Embryonic facial prominence (tissue), 1 donor: ENCODE results near the gene DOK7.
"Not testable (repeated sequence)": the region's sequence is repeated elsewhere in the genome, so short reads cannot be mapped to it uniquely, and the experiment has no call there.

Experiments
- DNase-seq: peaks from one replicate; pipeline ENCODE4 v3.0.0-alpha.2; 2016; ENCODE audit errors: extremely low spot score

The DOK7 gene

DNA sequence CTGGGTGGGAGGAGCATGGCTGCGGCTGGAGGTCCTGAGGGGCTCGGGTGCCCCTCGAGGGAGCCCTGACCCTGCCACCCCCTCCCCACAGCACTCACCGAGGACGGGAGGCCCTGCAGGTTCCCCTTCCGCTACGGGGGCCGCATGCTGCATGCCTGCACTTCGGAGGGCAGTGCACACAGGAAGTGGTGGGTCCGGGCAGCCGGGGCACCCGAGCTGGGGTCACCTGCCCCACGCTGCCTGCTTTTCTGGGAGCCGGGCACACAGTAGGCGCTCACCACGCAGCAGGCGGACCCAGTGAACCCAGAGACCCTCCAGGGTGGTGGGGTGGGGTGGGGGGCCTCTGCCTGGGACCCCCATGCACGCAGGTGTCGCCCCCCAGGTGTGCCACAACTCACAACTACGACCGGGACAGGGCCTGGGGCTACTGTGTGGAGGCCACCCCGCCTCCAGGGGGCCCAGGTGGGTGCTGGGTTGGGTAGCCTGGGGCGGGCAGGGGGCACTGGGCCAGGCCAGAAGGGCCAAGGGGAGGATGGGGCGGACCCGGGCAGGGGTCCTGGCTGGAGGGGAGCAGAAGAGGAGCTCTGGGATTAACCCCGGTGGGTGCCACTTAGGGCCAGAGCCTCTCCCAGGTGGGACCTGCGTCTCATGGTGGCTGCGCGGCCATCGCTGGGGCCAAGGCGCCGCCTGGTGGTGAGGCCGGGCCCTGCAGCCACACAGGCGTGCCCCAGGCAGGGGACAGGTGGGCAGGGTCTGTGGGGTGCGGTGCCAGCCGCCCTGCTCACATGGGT is 20.0 kb upstream of the DOK7 start:
- DNase-seq = no peak

DNA sequence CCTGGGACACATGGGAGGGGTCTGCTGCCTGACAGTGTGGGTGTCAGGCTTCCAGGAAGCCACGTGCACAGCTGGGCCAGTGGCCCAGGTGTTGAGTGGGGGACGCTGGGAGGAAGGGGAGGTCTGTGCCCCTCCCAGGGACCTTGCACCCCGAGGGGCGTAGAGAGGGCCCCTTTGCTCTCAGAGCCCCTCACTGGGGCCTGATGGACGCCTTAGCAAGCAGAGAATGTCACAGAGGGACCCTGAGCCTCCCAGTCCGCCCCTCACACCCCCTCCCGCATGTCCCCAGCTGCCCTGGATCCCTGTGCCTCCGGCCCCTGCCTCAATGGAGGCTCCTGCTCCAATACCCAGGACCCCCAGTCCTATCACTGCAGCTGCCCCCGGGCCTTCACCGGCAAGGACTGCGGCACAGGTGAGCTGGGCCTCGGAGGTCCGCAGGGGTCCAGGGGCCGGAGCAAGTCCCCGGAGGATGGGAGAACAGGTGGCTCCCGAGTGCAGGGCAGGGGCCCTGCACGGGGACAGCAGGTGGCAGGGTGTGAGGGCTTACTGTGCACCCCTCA is 19.3 kb upstream of the DOK7 start:
- DNase-seq = no peak

DNA sequence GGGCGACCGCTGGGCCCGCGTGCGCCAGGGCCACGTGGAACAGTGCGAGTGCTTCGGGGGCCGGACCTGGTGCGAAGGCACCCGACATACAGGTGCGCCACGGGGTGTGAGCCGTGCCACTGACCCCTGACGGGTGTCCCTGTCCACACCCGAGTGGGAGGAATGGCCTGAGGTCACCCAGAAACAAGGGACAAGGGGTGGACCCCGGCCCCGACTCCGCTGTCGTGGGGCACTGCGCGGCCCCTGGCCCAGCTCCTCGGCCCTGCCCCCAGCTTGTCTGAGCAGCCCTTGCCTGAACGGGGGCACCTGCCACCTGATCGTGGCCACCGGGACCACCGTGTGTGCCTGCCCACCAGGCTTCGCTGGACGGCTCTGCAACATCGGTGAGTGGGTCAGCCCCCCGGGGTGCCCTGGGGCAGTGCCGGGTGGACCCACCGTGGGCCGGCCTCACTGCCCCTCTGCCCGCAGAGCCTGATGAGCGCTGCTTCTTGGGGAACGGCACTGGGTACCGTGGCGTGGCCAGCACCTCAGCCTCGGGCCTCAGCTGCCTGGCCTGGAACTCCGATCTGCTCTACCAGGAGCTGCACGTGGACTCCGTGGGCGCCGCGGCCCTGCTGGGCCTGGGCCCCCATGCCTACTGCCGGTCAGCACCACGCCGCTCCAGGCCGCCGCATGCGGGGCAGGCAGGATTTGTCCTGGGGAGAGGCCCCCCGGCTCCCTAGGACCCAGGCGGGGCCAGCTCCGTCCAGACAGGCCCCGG is 18.6 kb upstream of the DOK7 start:
- DNase-seq = no peak

DNA sequence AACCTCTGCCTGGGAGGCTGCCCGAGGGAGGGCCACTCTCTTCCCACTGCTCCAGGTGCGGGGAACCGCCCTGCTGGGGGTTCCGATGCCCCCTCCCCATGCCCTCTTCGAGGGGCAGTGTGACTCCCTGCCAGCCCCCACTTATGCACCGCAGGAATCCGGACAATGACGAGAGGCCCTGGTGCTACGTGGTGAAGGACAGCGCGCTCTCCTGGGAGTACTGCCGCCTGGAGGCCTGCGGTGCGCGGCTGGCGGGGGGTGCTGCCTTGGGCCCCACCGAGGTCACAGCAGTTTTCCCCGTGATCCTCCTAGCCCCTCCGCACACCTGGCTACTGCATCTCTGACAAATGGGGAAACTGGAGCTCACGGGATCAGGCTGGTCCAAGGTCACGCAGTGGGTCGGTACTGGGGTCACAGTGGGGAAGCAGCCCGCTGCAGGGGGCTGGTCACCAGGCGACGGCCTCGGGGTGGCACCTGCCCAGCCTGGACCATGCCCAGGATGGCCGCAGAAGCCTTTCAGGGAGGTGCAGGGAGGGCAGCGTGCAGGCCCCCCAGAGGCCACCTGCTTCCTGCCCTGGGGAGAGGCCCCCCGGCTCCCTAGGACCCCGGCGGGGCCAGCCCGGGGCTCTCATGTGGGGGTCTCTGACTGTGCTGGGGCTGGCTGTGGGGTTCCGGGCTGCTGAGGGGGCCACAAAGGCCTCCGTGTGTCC is 17.8 kb upstream of the DOK7 start:
- no peak for DNase-seq

DNA sequence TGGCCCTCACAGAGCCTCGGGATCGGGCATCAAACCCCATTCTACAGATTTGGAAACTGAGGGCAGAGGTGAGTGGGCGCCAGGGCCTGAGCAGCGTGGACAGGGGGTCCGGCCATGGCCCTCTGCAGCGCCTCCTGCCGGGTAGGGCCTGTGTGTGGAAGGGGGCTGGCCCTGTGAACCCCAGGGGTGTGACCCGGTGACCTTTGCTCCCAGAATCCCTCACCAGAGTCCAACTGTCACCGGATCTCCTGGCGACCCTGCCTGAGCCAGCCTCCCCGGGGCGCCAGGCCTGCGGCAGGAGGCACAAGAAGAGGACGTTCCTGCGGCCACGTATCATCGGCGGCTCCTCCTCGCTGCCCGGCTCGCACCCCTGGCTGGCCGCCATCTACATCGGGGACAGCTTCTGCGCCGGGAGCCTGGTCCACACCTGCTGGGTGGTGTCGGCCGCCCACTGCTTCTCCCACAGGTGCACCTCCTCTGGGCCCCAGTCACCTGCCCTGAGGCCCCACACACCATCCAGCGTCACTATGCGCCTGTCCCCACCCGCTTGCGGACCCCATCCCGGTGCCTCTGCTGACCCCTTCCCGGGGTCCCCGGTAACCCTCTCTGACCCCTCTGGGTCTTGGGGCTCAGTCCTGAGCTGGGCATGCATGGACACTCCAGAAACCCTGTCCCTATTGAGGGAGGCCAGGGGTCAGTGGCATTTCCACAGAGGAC is 17.1 kb upstream of the DOK7 start:
- DNase-seq = no peak

DNA sequence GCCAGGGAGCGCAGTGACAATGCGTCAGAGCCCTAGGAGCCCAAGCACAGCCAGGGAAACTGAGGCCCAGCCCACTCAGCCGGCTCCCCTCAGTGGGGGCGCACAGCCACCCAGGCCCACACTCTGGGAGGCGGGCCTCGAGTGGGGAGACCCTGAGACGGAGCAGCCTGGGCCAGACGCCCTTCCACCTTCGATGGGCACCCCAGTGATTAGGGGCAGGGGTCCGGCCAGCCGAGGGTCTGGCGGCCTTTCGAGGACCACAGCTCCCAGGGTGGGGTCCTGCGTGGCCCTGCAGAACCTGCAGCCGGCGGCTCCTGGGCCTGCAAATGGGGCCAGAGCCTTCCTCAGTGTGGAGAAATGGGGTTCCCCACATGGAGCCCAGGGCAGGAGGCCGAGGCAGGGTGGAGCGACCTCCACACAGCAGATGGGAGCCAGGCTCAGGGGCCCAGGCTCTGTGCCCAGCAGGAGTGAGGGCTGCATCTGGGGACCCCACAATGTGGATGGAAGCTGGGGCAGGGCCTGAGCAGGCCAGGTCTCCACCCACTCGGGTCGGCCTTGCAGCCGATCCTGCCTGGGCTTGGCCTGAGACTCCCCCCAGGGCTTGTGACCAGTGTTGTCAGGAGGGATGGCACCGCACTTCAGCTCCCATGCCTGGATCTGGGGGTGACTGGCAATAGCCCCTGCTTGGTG is 16.3 kb upstream of the DOK7 start:
- DNase-seq = no peak

DNA sequence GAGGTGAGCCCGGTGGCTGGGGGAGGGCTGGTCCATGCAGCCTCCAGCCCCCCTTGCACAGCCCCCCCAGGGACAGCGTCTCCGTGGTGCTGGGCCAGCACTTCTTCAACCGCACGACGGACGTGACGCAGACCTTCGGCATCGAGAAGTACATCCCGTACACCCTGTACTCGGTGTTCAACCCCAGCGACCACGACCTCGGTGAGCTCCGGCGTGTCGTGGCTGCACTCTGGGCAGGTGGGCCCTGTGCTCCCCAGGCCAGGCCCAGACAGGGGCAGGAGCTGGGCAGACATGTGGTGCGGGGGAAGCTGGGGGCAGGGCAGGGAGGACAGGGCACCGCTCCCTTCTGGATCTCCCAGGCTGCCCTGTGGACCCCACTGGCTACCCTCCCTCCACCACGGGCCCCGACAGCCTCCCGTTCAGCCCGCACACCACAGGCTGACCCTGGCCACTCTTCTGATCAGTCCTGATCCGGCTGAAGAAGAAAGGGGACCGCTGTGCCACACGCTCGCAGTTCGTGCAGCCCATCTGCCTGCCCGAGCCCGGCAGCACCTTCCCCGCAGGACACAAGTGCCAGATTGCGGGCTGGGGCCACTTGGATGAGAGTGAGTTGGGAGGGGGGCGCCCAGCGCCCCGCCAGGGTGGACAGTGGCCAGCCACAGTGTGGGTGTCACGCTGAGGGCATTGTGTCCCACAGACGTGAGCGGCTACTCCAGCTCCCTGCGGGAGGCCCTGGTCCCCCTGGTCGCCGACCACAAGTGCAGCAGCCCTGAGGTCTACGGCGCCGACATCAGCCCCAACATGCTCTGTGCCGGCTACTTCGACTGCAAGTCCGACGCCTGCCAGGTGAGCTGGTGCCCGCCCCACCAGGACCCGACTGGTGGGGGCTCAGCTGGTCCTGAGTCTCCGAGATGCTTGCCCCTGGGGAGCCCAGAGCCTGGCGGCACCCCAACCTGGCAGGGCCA is 15.4 kb upstream of the DOK7 start:
- DNase-seq = no peak

DNA sequence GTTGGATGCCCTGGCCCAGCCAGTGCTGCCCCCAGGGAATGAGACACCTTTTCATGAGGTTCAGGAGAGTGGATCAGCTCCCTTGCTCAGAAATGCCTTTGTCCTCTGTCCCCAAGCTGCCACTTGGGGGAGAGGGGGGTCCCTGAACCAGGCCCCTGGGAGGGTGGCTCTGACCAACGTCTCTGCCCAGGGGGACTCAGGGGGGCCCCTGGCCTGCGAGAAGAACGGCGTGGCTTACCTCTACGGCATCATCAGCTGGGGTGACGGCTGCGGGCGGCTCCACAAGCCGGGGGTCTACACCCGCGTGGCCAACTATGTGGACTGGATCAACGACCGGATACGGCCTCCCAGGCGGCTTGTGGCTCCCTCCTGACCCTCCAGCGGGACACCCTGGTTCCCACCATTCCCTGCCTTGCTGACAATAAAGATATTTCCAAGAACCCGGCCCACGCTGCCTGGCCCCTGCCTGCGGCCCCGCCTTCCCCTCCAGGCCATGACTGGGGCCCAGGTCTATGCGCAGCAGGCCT is 14.0 kb upstream of the DOK7 start:
- no peak for DNase-seq

DNA sequence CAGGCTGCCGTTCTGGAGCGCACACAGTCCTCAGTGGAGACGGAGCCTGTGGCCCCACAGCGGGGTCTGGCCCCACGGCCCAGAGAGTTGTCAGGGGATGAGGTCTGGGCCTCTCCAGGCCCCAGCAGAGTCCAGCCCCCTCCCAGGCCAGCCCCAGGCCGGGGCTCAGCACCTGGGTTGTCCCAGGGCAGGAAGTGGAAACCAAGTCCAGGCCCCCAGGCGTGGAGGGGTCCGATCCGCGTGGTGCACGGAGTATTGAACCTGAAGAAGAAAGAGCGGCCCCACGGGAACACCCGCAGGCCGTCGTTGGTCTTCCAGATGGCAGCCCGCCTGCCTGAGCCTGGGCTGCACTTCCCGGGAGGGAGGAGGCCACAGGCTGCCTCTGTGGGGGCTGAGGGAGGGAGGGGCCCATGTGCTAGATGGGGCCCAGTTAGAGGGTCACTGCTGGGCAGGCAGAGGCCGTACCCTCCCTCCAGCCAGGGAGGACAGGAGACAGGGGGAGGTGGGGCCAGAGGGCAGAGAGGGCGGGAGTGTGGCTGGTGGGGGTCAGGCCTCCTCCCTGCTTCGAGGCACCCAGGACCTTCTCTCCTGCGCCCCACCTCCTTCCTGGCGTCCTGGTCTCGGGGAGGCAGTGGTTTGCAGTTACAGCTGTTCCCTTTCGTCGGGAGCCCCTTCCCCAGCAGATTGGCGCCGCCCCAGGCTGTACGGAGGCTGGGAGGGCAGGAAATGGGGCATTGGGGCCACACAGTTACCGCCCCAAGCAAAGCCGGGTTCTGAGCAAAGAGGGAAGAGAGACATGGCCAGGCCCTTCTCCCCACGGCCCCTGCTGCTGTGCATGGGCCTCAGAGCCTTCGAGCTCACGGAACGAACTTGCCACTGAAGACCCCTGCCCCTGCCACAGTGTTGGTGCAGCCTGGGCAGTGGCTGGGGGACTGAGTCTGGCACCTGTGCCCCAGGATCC is 13.3 kb upstream of the DOK7 start:
- DNase-seq = no peak

DNA sequence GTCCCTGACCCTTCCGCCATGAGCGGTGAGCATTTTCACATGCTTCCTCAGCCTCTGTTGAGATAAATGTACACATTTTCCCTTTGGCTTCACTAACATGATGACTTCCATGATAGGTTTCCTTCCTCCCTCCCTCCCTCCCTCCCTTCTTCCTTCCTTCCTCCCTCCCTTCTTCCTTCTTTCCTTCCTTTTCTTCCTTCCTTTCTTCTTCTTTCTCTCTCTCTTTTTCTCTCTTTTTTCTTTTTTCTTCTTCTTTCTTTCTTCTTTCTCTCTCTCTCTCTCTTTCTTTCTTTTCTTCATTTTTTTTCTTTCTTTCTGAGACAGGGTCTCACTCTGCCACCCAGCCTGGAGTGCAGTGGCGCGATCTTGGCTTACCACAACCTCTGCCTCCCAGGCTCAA is 12.5 kb upstream of the DOK7 start:
- DNase-seq = no peak

DNA sequence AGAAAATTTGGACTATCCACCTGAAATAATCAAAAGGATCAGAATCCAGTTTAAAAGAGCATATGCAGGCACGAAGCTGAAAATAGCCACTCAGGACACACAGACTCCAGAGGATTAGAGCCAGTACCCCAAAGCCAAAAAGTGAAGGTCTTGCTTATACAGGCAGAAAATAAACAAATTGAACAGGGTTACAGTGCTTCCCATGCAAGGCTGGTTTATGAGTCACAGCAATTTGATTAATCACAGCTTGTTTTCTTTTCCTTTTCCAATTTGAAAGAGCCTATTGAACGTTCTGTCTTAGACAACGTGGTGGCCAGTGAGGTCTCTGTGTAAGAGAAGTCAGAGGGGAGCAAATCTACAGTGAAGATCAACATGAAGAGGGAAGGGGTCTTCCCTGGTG is 11.2 kb upstream of the DOK7 start:
- DNase-seq = no peak

DNA sequence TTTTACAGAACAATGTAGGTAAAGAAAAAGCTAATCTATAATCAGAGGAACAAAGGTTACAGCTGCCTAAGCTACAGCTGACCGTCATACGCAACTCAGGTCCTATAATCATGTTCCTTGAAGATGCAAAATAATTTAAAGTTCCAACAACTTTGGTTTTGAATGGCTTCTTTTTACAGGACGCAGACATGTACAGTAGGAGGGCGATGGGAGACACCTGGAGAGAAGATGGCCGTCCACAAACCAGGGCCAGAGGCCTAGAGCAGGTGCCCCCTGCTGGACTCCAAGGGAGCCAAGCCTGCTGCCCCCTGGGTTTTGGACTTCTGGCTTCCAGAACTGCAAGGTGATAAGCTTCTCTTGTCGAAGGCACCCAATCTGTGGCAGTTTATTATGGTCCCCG is 10.7 kb upstream of the DOK7 start:
- DNase-seq = no peak

DNA sequence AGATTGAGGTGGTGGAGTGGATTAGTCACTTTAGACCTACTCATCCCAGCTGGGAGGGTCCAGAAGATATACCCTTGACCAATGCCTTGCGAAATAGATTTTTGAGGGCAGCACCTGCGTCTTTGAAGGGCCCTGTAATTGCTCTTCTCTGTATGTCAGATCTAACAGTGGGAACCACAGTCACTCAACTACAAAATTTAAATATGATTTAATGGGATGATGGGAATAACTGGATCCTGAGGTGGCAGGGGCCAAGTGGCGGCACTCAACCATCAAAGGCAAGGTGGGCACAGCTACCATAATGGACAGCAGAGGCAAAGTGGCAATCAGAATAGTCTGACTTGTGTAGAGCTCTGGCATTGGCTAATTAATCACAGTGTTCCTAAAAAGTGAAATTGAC is 7.5 kb upstream of the DOK7 start:
- not testable (repeated sequence) for DNase-seq

DNA sequence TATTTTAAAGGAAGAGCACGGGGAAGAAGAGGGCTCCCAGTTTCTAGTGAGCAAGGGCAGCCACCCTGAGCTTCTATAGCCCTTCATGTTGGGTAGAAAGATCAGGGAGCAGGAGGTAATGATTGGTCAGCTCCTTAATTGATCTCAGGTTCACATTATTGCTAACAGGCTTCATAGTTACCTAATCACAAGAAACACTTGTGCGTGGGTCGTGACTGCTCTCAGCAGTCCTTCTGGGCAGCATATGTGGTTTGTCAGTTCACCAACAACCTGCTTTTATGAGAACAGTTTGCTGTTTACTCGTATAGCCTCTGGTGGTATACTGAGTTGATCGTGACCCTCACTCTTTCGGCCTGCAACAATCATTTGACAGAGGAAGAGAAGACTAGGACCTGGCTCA is 4.7 kb upstream of the DOK7 start:
- DNase-seq = no peak

DNA sequence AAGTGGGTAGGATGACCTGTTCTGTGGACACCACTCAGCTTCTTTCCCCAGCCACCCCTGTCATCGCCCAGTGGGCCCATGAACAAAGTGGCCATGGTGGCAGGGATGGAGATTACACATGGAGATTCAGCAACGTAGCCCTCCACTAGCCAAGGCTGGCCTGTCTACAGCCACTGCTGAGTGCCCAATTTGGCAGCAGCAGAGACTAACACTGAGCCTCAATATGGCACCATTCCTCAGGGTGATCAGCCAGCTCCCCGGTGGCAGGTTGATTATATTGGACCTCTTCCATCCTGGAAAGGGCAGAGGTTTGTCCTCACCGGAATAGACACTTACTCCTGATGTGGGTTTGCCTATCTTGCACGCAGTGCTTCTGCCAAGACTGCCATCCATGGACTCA is 4.0 kb upstream of the DOK7 start:
- not testable (repeated sequence) for DNase-seq

DNA sequence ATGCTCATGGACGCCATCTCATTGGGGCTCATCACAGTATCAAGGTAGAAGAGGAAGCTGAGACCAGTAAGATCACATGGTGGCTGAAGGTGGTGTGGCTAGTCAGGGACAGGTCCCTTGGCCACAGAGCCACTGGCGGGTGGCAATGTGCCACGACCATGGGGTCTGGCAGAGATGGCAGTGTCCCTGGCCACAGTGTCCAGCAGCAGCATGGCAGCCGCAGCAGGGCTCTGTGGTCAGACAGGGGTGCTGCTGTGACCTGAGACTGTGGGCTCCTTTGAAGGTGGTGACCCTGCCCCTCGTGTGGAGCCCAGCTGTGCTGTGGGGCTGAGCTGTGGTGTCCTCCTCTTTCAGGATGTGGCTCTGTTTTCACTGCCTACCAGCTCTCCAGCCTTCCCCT is 2.2 kb upstream of the DOK7 start:
- no peak for DNase-seq

DNA sequence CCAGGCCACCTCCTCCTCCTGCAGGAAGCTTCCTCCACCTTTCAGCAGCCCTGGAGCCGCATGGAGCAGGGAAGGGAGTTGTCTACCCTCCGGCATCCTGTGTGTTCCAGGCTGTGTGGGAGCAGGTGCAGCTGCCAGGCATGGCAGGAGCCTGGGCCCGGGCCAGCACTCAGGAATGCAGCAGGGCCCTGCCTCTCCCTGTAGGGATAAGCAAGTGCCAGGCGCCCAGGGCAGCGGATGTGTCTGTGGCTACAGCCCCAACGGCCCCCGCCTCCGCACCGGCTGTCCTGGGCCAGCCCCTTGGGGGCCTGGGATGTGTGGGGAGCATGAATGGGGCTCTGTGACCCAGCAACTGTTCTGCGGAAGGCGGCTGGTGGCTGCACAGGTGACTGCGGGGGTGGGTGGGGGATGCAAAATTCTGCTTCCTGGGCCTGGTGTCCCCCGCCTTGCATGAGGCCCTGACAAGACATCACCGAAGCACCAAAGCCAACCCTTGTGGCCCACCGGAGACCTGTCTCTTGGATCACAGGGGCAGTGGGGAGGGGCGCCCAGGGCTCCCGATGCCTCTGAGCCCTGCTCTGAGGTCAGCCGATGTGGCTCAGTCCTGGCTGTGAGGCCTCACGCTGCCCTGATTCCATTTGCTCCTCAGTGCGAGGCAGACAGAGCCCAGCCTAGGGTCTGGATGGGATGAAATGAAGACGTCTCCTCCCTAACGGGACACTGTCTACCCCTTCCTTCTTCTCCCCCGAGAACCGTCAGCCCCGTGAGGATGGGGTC is 1.4 kb upstream of the DOK7 start:
- no peak for DNase-seq

DNA sequence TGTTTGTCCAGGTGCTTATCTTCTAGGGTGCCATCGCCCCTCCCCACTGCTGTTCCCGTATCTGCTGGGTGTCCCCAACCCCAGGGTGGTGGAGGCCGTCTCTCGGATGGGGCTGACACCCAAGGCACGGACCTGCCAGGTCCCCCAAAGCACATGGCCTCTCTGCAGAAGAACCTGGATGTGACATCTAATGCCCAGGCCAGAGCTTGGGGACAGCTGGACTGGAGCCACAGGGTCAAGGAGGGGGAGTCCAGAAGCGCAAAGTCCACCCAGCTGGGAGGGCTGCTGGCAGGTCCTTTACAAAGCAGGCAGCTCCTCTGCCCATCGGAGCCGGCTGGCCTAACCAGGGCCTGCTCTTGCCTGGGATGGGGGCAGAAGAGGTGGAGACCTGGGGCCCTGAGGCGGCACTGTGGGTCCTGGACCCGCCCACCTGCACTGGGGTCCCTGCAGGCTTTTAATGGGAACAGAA is 751 bp upstream of the DOK7 start:
- no peak for DNase-seq
